ENCODE data around the gene MCU. TPM values are rescaled to one million over a fixed set of nuclear protein-coding genes. Genes with fewer than 3 reads are reported as not detected.

The MCU gene
- total and polyA plus RNA-seq, 2 of the 8 experiments (the other 6 are each of a cell fraction or from before 2014, with no cell fraction given), result 51.6 to 62.2 TPM

- no peak for TF ChIP-seq TCF12 (IDR thresholded peaks at IDR 0.05; ENCODE audit: low read depth, low read length)
- no peak for TF ChIP-seq SIN3A (conservative IDR thresholded peaks at IDR 0.05 in 1 of 2, IDR thresholded peaks at IDR 0.05 in 1 of 2; ENCODE audit: low read depth in 1 of 2, low read length in 2 of 2)
- no peak for TF ChIP-seq NANOG (IDR thresholded peaks at IDR 0.05; ENCODE audit: insufficient read depth, low read depth, low read length, poor library complexity, severe bottlenecking)
- no peak for TF ChIP-seq EZH2 (IDR thresholded peaks at IDR 0.05; ENCODE audit: low read depth, low read length, severe bottlenecking)
Measured at GRCh38 chr10:72695496-72695895, 3.6 kb downstream of the MCU start (continued).
